OCI-LY7 (cell line): ENCODE results near the gene UBL3.

Source experiments
- EZH2phosphoT487 ChIP-seq: fragments of 200-600 bp; sonication (generic); IDR thresholded peaks from 2 replicates; pipeline ENCODE4 v1.6.1; 2018; ENCODE audit warnings: low read depth, borderline replicate concordance, mild to moderate bottlenecking, mixed run types, antibody characterized with exemption, low read length, moderate library complexity, mixed read lengths
- TF ChIP-seq, protein P1 (sequence below): fragments of 200-600 bp; sonication (generic); conservative IDR thresholded peaks from 2 replicates; pipeline ENCODE4 v1.5.1; 2014; ENCODE audit warnings: mild to moderate bottlenecking, antibody characterized with exemption, low read length, moderate library complexity, mixed read lengths

DNA sequence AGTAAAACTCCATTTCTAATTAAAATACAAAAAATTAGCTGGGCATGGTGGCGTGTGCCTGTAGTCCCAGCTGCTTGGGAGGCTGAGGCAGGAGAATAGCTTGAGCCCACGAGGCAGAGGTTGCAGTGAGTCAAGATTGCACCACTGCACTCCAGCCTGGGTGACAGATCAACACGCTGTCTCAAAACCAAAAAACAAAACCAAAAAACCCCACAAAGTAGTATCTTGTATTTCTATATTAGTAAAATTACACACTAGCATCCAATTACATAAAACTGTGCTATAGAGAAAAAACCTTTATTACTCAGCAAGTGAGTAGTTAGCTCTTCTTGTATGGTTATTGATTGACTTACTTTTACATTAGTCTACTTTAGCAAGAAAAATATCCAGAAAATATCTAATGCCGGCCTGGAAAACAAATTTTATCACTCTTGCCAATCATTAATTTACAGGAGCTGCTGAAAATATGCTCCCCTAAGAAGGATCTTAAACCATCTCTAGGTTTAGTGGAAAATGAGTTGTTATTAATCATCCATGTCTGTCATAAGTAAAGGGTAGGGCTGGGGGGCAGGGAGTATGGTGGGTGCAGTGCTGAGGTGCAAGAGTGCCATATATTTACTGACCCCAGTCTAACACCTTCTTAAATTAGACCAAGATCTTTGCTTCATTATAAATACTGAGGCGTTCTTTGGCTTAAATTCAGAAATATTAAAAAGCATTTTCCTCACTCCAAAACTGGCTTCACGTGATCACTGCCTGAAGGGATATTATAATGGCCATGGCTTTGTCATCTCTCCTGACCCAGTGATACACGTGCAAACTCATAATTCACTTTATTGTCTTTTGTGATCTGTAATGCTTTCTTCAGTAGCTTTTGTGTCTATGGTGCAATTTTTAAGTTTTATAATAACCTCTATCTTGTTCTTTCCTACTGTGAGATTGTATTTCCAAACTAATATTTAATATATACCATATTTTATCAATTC is 44.1 kb downstream of the UBL3 start:
- TF ChIP-seq, protein P1, sequence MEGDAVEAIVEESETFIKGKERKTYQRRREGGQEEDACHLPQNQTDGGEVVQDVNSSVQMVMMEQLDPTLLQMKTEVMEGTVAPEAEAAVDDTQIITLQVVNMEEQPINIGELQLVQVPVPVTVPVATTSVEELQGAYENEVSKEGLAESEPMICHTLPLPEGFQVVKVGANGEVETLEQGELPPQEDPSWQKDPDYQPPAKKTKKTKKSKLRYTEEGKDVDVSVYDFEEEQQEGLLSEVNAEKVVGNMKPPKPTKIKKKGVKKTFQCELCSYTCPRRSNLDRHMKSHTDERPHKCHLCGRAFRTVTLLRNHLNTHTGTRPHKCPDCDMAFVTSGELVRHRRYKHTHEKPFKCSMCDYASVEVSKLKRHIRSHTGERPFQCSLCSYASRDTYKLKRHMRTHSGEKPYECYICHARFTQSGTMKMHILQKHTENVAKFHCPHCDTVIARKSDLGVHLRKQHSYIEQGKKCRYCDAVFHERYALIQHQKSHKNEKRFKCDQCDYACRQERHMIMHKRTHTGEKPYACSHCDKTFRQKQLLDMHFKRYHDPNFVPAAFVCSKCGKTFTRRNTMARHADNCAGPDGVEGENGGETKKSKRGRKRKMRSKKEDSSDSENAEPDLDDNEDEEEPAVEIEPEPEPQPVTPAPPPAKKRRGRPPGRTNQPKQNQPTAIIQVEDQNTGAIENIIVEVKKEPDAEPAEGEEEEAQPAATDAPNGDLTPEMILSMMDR, result no peak
- no peak for TF ChIP-seq EZH2phosphoT487
